Choroid plexus epithelial cell (primary cell): ENCODE results near the gene PANX1.

ENCODE experiments used
- DNase-seq: peaks from one replicate; pipeline ENCODE4 v3.0.0-alpha.2; 2010; ENCODE audit warnings: low read depth
- H3K4me3 ChIP-seq: 2 replicates; pipeline ENCODE4 v1.5.1; 2011; ENCODE audit warnings: low read depth, mild to moderate bottlenecking, control low read depth, low read length, moderate library complexity
- TF ChIP-seq, protein P1 (sequence below): conservative IDR thresholded peaks from 2 replicates; pipeline ENCODE4 v1.5.1; 2011; ENCODE audit warnings: low read depth, mild to moderate bottlenecking, control low read depth, inconsistent platforms, low read length, moderate library complexity

Gene PANX1

DNA sequence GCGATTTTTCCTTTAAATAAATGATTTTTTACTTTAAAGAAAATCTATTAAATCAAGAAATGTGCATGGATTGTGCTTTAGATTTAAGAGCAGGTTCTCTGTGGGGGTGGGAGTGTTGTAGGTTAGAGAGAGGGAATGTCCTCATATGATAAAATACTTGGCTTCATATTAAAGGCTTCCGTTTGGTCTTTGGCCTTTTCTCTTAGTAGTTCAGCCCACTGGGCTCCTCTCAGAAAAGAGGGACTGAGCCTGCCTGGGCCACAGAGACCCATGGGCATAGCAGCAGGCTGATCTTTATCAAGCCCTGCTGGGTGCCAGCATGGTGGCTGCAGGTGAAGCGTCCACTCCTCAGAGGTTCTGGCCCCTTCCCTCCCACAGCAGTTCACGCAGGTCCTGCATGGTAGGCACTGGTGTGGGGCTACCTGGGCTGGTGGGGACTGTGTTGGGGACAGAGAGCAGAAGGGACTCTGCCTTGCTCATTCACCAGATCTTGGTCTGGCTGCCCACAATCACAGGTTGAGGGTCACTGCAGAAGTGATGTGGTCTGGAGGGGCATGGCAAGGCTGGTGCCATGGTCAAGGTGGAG lies 4.3 kb downstream of the PANX1 start:
- TF ChIP-seq, protein P1, sequence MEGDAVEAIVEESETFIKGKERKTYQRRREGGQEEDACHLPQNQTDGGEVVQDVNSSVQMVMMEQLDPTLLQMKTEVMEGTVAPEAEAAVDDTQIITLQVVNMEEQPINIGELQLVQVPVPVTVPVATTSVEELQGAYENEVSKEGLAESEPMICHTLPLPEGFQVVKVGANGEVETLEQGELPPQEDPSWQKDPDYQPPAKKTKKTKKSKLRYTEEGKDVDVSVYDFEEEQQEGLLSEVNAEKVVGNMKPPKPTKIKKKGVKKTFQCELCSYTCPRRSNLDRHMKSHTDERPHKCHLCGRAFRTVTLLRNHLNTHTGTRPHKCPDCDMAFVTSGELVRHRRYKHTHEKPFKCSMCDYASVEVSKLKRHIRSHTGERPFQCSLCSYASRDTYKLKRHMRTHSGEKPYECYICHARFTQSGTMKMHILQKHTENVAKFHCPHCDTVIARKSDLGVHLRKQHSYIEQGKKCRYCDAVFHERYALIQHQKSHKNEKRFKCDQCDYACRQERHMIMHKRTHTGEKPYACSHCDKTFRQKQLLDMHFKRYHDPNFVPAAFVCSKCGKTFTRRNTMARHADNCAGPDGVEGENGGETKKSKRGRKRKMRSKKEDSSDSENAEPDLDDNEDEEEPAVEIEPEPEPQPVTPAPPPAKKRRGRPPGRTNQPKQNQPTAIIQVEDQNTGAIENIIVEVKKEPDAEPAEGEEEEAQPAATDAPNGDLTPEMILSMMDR = no peak
- no peak overlapping the region for H3K4me3 ChIP-seq
- no peak for DNase-seq

- no peak for DNase-seq
- TF ChIP-seq, protein P1 = no peak
- no peak overlapping the region for H3K4me3 ChIP-seq
Measured at GRCh38 chr11:94133752-94134151, 5.1 kb downstream of the PANX1 start.

DNA sequence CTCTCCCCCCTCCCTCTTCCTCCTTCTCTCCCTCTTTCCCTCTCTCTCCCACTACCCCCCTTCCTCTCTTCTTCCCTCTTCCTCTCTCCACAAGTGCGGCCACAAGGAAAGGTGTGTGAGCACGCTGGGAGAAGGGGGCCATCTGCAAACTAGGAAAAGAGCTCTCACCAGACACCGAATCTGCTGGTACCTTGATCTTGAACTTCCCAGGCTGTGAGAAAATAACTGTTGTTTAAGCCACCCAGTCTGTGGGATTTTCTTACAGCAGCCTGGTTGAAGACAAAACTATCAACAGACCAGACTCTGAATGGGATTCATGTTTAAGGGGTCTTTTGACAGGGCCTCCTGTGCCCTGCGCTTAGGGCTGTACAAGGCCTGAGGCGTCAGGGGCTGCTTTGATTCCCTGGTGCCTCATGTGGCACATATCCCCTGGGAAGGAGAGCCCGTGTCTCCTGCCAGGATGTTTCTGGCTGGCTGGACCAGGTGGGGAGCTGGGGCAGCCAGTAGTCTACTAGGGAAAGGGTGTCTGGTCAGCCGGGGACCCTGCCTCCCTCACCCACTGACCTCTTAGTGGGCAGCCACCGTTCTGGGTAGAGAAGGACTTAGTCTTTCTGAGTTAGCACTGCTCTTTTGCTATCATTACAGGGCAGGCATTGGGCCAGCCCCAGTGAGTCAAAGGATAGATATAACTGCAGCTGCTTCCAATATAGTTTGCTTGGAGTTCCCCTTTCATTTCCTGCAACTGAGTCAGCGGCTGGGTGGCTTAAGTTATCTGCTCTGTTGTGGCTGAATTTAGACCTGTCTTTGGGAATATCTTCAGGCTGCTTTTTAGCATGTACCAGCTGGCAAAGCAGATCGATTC lies 6.2 kb downstream of the PANX1 start:
- H3K4me3 ChIP-seq = peak overlapping the region; percentile 9
- TF ChIP-seq, protein P1 = no peak
- DNase-seq = peak; percentile 91

GRCh38 chr11:94139416-94139815 lies 10.8 kb downstream of the PANX1 start:
- TF ChIP-seq, protein P1 = no peak
- H3K4me3 ChIP-seq = no peak overlapping the region
- DNase-seq = no peak

DNA sequence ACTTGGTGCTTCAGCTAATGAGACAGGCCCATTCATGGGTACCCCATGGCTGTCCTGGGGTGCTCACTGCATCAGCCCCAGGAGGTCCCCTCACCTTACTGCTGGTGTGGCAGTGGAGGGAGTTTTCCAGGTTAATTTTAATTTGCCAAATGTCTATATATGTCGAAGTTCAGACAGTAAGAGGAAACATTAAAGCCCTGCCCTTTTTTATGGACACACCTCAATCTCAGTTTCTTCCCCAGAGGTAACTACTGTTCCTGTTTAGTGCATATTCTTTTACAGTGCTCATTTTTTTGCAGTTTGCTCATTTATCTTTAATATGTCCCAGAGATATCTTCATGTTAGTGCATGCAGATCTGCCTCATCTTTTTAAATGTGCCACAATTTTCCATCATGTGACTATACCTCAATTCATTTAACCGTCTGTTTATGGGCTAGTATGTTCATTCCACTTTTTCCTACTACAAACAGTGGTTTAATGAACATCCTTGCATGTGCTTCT lies 11.6 kb downstream of the PANX1 start:
- TF ChIP-seq, protein P1 = no peak
- DNase-seq = no peak
- H3K4me3 ChIP-seq = no peak overlapping the region

DNA sequence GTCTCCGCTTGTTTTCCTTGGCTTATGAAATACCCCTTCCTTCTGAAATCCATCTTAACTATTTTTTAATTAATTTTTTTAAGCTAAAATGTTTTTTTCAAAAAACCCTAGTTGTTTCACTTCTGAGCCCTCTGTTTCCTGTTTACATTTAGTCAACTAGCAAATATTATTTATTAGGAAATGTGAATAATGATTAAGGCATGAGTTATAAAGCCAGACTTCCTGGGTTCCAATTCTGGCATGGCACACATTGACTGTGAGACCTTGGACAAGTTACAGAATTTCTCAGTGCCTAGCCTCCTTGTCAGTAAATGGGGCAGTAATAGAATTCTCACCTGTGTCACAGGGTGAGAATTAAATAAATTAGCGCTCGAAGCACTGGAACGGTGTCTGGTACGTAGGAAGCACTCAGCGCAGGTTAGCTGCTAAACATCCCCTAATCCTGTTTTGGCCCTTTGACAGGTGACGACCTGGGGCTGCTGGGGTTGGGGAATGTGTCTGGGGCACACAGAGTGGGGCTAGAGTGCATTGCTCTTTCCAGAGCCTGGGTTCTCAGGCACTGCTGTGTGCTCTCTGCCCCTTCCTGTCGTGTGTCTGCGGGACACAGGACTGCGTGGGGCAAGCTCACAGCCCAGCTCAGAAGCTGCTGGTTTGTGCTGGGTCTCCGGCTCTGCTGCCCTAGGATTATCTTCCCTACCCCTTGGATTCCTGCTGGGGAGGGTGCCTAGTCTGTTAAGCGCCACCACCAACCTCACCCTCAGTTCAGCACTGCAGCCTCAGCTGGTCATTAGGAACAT lies 13.1 kb downstream of the PANX1 start:
- no peak for DNase-seq
- TF ChIP-seq, protein P1 = no peak
- no peak overlapping the region for H3K4me3 ChIP-seq
